ENCODE data around the gene MPHOSPH10.
"Not testable (repeated sequence)": the region's sequence is repeated elsewhere in the genome, so short reads cannot be mapped to it uniquely, and the experiment has no call there.

The MPHOSPH10 gene

GRCh38 chr2:71122387-71123298, 7.8 kb upstream of the MPHOSPH10 start:
- DNase-seq, result no peak

GRCh38 chr2:71125506-71126294, 4.7 kb upstream of the MPHOSPH10 start:
- no peak for DNase-seq

- DNase-seq, result no peak
These were observed 3.5 kb upstream of the MPHOSPH10 start for GRCh38 chr2:71126957-71127356.

DNA sequence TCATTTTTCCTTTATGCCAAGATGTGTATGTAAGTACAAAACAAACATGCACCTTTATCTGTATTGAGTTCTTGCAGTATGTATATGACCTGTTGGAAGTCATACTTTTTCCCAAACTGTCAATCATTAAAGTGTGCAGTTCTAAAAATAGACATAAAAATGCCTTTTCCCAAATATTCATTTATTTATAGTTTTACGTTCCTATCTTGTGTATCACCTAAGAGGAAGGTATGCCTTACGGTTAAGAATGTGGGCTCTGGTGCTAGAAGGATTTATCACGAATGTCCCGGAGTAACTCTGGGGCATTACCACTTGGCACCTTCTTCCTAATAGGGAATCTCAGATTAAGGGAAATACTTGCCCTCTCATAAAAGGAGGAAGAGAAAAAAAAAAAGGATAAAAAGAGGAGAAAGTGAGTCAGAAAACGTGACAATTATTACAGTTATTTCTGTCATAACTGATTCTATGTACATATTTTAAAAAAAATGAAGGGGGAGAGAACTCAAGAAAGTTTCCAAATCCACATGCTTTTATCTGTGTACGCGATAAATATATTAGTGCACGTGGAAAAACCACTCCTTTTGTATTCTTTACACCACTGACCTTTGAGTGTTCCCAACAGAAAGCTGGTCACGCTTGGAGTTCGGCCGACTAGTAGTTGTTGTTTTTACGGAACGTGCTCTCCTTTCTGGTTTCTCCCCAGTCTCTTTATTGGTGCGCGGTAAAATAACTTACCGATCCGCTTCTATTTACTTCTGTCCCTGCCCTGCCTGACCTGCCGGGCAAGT, 1.1 kb upstream of the MPHOSPH10 start:
- no peak for DNase-seq

- DNase-seq, result no peak
These were observed 607 bp upstream of the MPHOSPH10 start for GRCh38 chr2:71129902-71130151.

DNA sequence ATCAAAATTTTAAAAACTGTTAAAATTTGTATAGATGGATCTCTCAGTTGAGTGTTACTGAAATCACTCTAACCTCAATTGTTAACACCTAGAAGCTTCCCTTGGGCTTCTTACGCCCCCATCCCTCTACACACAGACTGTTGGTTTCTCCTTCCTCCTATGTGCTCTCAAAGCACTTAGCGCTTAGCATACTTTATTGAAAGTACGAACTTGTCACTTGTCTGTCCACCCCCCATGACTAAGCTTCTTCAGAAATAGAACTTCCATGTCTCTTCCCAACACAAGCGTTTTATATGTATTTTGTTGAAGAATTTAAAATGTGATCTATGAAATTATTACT, 441 bp downstream of the MPHOSPH10 start:
- DNase-seq, result no peak

DNA sequence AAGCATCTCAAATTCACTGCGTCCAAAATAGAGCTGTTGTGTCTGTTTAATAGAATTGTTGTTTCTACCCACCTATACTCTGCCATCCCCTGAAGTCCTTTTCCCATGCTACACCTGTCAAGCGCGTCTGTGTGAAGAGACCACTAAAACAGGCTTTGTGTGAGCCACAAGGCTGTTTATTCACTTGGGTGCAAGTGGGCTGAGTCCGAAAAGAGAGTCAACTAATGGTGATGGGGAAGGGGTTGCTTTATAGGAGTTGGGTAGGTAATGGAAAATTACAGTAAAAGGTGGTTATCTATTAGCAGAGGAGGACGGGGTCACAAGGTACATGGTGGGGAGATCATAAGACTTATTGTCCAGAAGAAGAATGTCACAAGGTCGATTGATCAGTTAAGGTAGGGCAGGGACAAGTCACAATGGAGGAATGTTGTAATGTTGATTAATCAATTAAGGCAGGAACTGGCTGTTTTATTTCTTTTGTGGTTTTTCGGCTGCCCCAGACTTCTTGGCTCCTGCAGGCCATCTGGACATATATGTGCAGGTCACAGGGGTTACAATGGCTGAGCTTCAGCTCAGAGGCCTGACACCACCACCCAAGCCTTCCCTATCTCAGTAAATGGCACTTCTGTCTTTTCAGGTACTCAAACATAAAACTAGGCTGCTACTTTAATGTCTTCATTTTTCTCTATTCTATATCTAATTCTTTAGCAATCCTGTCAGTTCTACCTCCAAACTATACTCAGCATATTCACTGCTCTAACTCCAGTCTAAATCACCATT, 1.1 kb downstream of the MPHOSPH10 start:
- not testable (repeated sequence) for DNase-seq

DNA sequence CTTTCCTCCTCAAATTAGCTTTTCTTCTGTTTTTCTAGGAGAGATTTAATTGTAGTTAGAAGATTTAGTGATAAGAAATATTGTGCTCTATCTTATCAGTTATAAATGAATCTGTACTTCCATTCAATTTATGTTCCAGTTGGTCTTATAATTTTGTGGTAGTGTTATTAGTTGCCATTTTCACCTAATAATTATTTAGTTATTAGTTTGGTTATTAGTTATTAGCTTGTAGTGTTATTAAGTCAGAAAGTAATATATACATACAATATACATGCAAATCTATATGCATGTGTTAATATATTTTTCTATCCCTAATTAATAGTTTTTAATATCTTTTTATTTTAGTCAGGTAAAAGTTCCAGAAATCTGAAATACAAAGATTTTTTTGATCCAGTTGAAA, 3.2 kb downstream of the MPHOSPH10 start:
- no peak for DNase-seq

DNA sequence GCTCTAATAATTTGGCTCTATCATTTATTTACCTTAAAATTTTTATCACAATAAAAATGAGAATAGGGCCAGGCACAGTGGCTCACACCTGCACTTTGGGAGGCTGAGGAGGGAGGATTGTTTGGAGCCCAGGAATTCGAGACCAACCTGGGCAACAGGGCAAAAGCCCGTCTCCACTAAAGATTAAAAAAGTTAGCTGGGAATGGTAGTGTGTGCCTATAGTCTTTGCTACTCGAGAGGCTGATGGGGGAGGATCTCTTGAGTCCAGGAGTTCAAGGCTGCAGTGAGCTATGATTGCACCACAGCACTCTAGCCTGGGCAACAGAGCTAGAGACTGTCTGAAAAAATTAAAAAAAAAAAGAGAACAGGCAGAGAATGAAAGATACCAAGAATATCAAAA, 5.7 kb downstream of the MPHOSPH10 start:
- DNase-seq, result no peak

DNA sequence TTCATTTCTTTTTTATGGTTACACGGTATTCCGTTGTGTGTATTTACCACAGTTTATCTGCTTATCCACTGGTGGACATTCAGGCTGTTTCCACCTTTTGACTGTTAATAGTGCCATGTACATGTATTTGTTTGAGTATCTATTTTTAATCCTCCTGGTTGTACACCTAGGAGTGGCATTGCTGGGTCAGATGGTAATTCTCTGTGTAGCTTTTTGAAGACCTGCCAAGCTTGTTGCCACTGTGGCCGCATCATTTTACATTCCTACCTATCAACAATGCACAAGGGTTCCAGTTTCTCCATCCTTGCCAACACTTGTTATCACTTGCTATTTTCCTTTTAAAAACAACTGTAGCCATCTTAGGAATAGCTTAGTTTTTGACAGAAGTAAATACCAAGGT, 13.3 kb downstream of the MPHOSPH10 start:
- no peak for DNase-seq

- DNase-seq, result no peak
These were observed 18.2 kb downstream of the MPHOSPH10 start for GRCh38 chr2:71148506-71149063.

DNA sequence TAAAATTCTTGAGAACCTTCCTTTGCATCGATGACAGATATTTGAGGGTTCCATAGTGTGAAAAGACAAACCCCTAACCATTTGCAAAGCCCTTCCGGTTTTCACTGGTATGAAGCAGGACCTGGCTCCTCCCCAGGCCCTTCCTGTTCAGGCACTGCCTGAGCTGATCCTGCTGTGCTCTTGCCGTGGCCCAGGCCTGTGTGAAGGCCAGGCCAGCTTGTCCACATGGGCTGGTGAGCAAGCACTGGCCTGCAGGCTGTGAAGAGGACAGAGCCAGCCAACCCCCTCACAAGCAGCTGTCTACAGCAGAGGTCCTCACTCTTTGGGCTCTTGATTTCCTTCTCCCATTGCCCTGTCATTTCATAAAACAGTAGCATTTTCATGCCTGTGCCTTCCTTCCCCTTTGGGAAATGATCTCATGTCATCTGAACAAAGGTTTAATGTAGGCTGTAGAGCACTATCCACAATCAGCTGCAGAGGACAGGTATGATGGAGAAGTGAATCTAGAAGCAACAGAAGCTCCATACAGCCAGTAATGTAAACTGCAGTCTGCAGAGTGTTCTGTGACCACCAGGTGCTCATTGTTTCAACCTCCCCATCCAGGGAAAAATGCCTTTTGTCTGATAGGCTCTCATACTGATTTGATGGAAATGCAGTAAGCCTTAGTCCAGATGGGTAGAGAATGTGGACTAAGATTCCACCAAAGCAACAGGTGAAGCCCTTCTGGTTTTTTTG, 19.8 kb downstream of the MPHOSPH10 start:
- no peak for DNase-seq

- DNase-seq, result no peak
These were observed 21.2 kb downstream of the MPHOSPH10 start for GRCh38 chr2:71151620-71152019.

GRCh38 chr2:71153585-71154224, 23.3 kb downstream of the MPHOSPH10 start:
- no peak for DNase-seq

GRCh38 chr2:71154279-71154678, 23.8 kb downstream of the MPHOSPH10 start:
- no peak for DNase-seq

DNA sequence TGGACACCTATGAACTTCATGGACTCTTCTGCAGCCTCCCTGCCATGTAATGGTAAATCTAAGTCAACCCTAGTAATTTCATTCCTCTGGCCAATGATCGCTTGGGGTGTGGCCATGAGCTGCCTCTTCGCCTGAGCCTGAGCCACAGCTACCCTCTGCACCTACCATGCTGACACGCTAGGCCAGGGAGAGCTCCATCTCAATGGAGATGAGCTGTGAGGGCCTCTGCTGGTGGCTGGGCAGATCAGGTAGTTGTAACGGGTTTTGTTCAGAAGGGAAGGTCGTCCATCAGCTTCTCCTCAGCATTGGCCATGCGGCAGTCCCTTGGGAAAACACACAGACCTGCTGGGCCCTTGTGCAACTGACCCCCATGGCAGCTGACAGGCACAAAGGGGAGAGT, 24.4 kb downstream of the MPHOSPH10 start:
- peak; percentile 27 to 32 for DNase-seq

DNA sequence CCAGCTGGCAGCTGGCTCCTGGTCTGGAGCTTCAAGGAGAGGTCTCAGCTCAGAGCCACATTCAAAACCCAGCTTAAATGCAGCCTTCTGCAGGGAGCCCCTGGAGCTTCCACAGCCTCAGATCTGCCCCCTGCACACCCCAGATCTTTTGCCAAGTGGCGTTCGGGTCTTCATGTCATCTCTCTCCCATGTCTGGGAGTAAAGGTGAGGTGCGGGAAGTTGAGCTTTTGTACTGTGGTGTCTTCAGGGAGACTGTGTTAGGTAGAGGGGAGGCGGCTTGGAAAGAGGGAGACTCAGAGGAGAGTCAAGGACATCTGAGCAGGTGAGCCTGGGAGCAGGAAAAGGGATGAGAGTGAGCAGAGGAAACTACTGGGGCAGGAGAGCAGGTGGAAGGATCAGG, 25.4 kb downstream of the MPHOSPH10 start:
- no peak for DNase-seq

DNA sequence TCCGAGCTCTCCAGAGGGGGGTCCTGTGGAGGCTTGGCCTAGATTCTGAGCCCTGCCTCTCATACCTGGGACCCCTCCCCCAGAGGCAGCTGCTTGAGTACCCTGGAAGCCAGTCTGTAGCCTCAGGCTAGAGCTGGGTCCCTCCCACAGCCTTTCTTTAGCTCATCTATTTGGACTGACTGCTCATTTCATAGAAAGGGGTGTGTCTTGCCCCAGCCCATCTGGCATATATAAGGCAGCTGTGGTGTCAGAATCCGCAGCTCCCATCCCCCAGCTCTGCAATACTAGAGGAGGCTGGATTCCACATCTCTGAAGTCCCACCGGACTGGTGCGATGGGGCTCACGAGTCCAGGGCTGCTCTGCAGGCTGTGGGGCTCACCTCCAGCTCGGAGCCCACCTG, 26.1 kb downstream of the MPHOSPH10 start:
- DNase-seq, result no peak

DNA sequence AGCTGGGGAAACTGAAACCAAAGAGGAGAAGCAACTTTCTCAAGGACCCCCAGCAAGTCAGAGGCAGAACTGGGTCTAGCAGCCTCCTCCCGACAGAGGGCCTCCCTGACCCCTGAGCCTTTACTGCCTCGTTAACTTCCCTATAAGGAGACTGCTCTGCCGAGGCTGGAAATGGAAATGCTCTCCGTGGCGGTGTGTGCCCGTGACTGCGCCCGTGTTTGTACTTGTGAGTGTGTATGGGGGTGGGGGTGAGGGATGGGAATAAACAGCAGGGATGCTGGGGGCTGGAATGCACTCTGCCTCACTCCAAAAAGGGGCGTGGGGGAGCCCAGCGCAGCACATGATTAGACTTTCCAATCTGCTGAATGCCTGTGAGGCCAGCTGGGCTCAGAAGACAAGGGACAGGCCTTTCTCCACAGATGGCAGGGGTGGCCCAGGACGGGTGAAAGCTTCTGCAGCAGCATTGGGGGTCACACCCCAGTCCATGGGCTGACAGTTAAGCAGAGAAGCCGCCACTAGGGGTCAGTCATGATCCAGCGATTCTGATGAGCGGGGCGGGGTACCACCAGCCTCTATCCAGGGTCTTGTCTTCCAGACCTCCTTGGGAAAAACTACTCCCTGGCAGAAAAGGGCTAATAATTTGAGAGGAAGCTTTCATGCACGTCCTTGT, 26.8 kb downstream of the MPHOSPH10 start:
- peak; percentile 67 to 77 for DNase-seq

- no peak for DNase-seq
These were observed 36.4 kb downstream of the MPHOSPH10 start for GRCh38 chr2:71166812-71167211.

- no peak for DNase-seq
These were observed 42.7 kb downstream of the MPHOSPH10 start for GRCh38 chr2:71173096-71173495.

Data from activated CD4-positive, alpha-beta T cell treated with anti-CD3 and anti-CD28 coated beads, Interleukin-2, amount 50 U/mL, for 48 hours (primary cell).